Measurements from ENCODE around the gene RNF220.

RNF220 gene

GRCh38 chr1:44413740-44414139 is 8.7 kb downstream of the RNF220 start:
- Histone ChIP-seq H3K27ac (no peak overlapping the region), H3K4me3 (no peak overlapping the region)
- TF ChIP-seq CTCF (IDR thresholded peaks at IDR 0.05): no peak
- DNase-seq (ENCODE audit: low spot score): no peak

GRCh38 chr1:44415013-44415412 is 10.0 kb downstream of the RNF220 start:
- Histone ChIP-seq H3K27ac (no peak overlapping the region), H3K4me3 (no peak overlapping the region)
- no peak for TF ChIP-seq CTCF (IDR thresholded peaks at IDR 0.05)
- DNase-seq (ENCODE audit: low spot score): no peak

- Histone ChIP-seq H3K27ac (no peak overlapping the region), H3K4me3 (no peak overlapping the region)
- no peak for DNase-seq (ENCODE audit: low spot score)
- no peak for TF ChIP-seq CTCF (IDR thresholded peaks at IDR 0.05)
Observed at GRCh38 chr1:44416408-44416807, 11.4 kb downstream of the RNF220 start.

- H3K4me3 ChIP-seq: peak overlapping the region; percentile 58
- no peak for TF ChIP-seq CTCF (IDR thresholded peaks at IDR 0.05)
- no peak for DNase-seq (ENCODE audit: low spot score)
- H3K27ac ChIP-seq: no peak overlapping the region
Observed at GRCh38 chr1:44417351-44418021, 12.4 kb downstream of the RNF220 start.

- TF ChIP-seq CTCF (IDR thresholded peaks at IDR 0.05): no peak
- no peak for DNase-seq (ENCODE audit: low spot score)
- Histone ChIP-seq H3K4me3 (peak overlapping the region; percentile 58), H3K27ac (no peak overlapping the region)
Observed at GRCh38 chr1:44418022-44418673, 13.1 kb downstream of the RNF220 start.

- no peak for DNase-seq (ENCODE audit: low spot score)
- no peak overlapping the region for H3K4me3 ChIP-seq
- no peak for TF ChIP-seq CTCF (IDR thresholded peaks at IDR 0.05)
- no peak overlapping the region for H3K27ac ChIP-seq
Observed at GRCh38 chr1:44419901-44420300, 14.8 kb downstream of the RNF220 start.

GRCh38 chr1:44420535-44420934 is 15.5 kb downstream of the RNF220 start:
- no peak for TF ChIP-seq CTCF (IDR thresholded peaks at IDR 0.05)
- Histone ChIP-seq H3K27ac (no peak overlapping the region), H3K4me3 (no peak overlapping the region)

More at GRCh38 chr1:44420535-44420934, 15.5 kb downstream of the RNF220 start:
- DNase-seq (ENCODE audit: low spot score): no peak

All from coronary artery (tissue), 2 donors.